HG03280 (cell line): Measurements from ENCODE around the gene LRPAP1.
"Not testable (repeated sequence)": the region's sequence is repeated elsewhere in the genome, so short reads cannot be mapped to it uniquely, and the experiment has no call there.

Experiments
- ATAC-seq: cut with Tn5 transposase; IDR thresholded peaks from one replicate; pipeline ENCODE4 v1.9.1; 2021; ENCODE audit warnings: mild to moderate bottlenecking, moderate library complexity; ENCODE audit not compliant: unreplicated experiment

The LRPAP1 gene

GRCh38 chr4:3562127-3562526 lies 29.9 kb upstream of the LRPAP1 start:
- ATAC-seq, result not testable (repeated sequence)

- not testable (repeated sequence) for ATAC-seq
Observed at GRCh38 chr4:3560465-3560864, 28.2 kb upstream of the LRPAP1 start.

GRCh38 chr4:3559381-3560290 lies 27.4 kb upstream of the LRPAP1 start:
- ATAC-seq, result not testable (repeated sequence)

- not testable (repeated sequence) for ATAC-seq
Observed at GRCh38 chr4:3558514-3558836, 26.3 kb upstream of the LRPAP1 start.

DNA sequence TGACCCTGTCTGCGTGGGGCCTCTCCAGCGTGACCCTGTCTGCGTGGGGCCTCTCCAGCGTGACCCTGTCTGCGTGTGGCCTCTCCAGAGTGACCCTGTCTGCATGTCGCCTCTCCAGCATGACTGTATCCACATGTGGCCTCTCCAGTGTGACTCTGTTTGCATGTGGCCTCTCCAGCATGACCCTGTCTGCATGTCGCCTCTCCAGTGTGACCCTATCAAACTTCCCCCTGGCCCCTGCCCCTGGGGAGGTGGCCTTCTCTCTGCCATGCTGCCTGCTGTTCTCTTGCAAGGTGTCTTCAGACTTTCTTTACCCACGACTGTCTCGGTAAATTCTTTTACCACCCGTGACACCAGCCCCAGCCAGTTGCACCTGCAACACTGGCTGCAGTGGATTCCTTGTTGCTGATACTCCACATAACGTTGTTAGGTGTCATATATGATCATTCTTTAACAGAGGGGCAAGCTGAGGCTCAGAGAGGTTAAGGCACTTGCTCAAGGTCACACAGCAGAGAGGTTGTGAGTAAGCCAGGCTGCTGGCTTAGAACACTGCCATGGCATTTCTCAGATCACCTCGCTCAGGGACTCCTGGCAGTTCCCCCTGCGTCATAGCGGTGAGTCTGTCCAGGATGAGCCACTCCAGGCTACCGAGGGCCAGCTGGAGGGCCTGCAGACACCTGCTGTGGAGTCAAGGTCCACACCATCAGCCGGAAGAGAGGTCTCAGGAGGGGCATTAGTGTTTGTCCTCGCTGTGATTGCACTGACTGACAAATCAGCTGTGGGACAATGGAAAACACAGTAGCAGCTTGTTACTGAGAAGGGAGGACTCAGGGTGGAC lies 25.7 kb upstream of the LRPAP1 start:
- ATAC-seq, result not testable (repeated sequence)

DNA sequence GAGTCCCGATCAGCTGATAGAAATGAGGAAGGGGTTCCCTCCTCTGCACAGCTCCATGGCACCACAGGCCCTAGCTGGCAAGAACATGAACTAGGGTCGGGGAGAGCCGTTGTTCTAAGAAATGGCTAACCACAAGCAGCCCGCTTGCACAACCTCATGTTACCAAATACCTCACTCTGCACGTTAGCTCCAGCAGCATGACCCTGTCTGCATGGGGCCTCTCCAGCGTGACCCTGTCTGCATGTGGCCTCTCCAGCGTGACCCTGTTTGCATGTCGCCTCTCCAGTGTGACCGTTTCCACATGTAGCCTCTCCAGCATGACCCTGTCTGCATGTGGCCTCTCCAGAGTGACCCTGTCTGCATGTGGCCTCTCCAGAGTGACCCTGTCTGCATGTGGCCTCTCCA lies 24.9 kb upstream of the LRPAP1 start:
- ATAC-seq, result not testable (repeated sequence)

GRCh38 chr4:3556244-3556867 lies 24.1 kb upstream of the LRPAP1 start:
- ATAC-seq, result not testable (repeated sequence)

DNA sequence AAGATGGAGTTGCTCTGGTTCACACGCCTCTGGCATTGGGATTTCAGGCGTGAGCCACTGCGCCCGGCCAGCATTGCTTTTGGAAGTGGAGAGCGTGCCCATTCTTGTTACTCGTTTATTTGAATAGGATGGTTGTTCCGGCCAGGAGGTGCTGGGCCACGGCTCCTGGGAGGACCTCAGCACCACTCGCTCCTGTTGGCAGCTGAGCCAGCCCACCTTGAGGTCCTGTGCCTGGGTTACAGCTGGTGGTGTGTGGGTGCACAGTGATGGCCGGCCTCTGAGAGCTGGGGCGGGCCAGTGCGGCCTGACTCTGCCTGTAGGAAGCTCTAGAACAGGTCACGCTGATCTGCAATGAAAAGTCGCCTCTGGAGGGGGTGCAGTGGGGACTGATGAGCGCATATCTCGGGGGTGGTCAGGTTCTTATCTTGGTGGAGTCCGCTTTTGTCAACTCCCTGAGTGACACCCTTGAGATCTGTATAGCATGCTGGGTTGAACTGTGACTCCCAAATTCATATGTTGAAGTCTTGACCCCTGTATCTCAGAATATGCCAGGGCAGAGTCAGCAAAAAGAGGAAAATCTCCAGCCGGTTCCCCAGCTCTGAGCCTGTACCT lies 23.3 kb upstream of the LRPAP1 start:
- ATAC-seq, result not testable (repeated sequence)

- ATAC-seq, result not testable (repeated sequence)
Observed at GRCh38 chr4:3551366-3551765, 19.1 kb upstream of the LRPAP1 start.

- ATAC-seq, result not testable (repeated sequence)
Observed at GRCh38 chr4:3550792-3551325, 18.6 kb upstream of the LRPAP1 start.

GRCh38 chr4:3550041-3550440 lies 17.8 kb upstream of the LRPAP1 start:
- not testable (repeated sequence) for ATAC-seq

DNA sequence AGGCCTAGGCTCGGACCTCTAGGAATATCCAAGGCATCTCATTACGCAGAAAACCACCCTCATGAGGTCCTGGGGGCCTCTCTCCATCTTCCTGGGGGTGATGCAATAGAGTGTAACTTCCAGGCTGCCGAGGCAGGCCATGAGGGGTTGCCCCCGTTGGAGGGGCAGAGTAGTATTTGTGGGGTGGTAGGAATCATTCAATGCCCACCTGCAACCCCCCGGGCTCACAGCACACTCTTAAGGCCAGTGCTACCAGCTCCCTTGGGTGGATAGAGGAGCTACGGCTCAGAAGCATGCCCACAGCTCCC lies 17.4 kb upstream of the LRPAP1 start:
- ATAC-seq, result not testable (repeated sequence)

- ATAC-seq, result not testable (repeated sequence)
Observed at GRCh38 chr4:3548991-3549693, 16.9 kb upstream of the LRPAP1 start.

GRCh38 chr4:3546721-3547120 lies 14.5 kb upstream of the LRPAP1 start:
- not testable (repeated sequence) for ATAC-seq

DNA sequence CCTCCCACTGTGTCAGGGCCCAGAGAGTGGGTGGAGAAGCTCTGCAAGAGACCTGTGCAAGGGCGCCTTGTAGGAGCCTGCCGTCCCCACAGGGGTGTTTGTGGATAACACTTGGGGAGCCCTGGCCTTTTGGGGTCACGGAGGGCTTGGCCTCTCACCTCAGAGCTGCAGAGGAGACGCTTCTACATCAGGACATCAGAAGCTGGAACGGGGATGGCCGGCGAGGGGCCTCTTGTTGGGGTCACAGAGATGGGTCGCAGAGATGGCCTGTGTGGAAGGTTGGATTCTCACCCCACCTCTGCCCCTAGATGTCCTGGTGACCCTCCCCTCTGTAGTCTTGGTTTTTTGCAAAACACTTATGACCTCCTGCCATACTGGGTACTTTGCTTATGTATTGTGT lies 13.1 kb upstream of the LRPAP1 start:
- ATAC-seq, result not testable (repeated sequence)

DNA sequence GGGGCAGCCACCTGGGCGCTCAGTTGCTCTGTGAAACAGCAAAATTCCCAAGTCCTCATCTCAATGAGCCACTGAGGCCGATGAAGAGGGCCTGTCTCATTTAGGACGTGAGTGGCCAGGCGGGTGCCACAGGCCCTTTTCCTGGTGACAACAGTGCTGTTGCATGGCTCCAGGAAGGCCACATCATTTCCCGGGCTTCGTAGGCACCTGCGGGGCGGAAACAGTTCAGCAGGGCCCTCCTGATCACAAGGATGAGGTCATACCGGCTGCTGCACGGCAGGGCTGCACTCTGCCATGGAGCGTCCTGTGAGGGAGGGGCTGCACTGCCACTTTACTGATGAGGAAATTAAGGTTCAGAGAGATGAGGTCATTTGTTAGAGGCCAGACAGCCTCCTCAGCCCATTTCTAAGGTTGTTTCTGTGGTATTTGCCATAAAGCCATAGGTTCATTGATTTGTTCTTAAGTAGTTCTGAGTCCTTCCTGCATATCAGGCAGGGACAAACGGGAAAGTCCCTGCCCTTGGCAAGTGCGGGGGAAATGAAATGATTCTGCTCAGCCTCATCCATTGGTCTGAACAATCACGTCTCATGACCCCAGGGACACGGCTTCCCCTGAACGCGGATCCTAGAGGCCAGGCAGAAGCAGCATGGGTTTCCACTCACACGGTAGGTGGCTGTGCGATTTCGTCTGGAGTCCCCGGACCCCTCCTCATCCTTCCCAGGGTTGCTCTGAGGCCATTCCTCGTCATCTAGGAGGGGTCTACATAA lies 12.2 kb upstream of the LRPAP1 start:
- not testable (repeated sequence) for ATAC-seq

- not testable (repeated sequence) for ATAC-seq
Observed at GRCh38 chr4:3543415-3543814, 11.2 kb upstream of the LRPAP1 start.

- ATAC-seq, result not testable (repeated sequence)
Observed at GRCh38 chr4:3538906-3539305, 6.7 kb upstream of the LRPAP1 start.

DNA sequence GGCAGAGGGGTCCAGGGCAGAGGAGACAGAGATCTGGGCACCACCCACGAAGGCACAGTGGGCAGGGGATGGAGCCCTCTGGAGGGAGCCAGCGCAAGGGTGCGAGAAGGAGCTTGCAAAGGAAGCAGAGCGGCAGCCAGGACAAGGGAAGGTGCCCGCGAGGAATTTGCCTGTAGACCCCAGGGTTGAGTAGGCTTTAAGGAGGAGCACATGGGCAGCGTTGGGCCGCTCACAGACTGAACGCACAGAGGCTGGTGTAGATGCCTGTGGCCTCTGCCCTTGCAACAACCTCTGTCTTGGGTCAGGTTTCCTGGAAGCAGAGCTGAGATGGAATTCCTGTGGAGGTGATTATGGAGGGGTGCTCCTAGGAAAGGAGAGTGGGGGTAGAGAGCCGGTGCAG lies 3.6 kb upstream of the LRPAP1 start:
- ATAC-seq, result not testable (repeated sequence)
